T-helper 1 cell (primary cell): ENCODE measurements around the gene APMAP.

Experiments used
- DNase-seq, 5 donors: peaks; one replicate each; pipeline ENCODE4 v3.0.0-alpha.2; 2012 to 2020

Gene APMAP

GRCh38 chr20:24963672-24964505 lies 28.7 kb downstream of the APMAP start:
- DNase-seq, result no peak

GRCh38 chr20:24962510-24962909 lies 30.0 kb downstream of the APMAP start:
- DNase-seq, result no peak

- no peak for DNase-seq
Measured at GRCh38 chr20:24962182-24962492, 30.4 kb downstream of the APMAP start.

GRCh38 chr20:24961384-24962181 lies 31.0 kb downstream of the APMAP start:
- no peak for DNase-seq

- peak in 1 of 5 donors; percentile 15 for DNase-seq
Measured at GRCh38 chr20:24960861-24961260, 31.7 kb downstream of the APMAP start.

- DNase-seq, result no peak
Measured at GRCh38 chr20:24960302-24960801, 32.2 kb downstream of the APMAP start.

GRCh38 chr20:24959591-24960301 lies 32.8 kb downstream of the APMAP start:
- DNase-seq, result no peak

GRCh38 chr20:24958506-24959385 lies 33.8 kb downstream of the APMAP start:
- no peak for DNase-seq

- no peak for DNase-seq
Measured at GRCh38 chr20:24957326-24958016, 35.1 kb downstream of the APMAP start.

- DNase-seq, result no peak
Measured at GRCh38 chr20:24956001-24956841, 36.3 kb downstream of the APMAP start.

- DNase-seq, result peak in 1 of 5 donors; percentile 77
Measured at GRCh38 chr20:24955045-24955444, 37.5 kb downstream of the APMAP start.

- DNase-seq, result no peak
Measured at GRCh38 chr20:24954566-24954965, 38.0 kb downstream of the APMAP start.

GRCh38 chr20:24954151-24954550 lies 38.4 kb downstream of the APMAP start:
- DNase-seq, result no peak

GRCh38 chr20:24953621-24954133 lies 38.9 kb downstream of the APMAP start:
- no peak for DNase-seq

GRCh38 chr20:24953209-24953575 lies 39.4 kb downstream of the APMAP start:
- DNase-seq, result no peak

GRCh38 chr20:24952376-24953208 lies 40.0 kb downstream of the APMAP start:
- no peak for DNase-seq

- no peak for DNase-seq
Measured at GRCh38 chr20:24951536-24952083, 40.9 kb downstream of the APMAP start.

GRCh38 chr20:24950836-24951525 lies 41.6 kb downstream of the APMAP start:
- DNase-seq, result no peak
